ENCODE results near the gene ZNF232.

Gene ZNF232

DNA sequence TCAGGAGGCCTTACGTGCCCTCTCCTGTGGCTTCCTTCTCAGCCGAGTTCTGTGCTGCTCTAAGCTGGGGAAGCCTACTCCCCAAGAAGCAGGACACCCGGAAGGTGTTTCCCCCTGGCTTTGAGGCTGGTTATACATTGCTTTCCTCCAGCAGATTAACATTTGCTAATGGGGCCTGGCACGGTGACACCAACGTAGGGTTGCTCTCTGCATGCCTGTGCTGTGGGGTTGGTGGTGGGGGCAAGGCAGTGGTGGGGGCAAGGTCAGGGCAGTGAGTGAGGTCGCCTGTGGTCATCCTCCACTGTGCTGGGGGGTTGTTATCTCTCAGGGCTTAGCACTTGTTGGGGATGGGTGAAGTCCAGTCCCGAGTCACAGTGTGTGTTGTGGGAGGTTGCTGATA lies 8.4 kb upstream of the ZNF232 start:
- no peak overlapping the region for H3K4me3 ChIP-seq (ENCODE audit: low read length)
- H3K9ac ChIP-seq (ENCODE audit: low read depth, low read length) = no peak overlapping the region
- no peak overlapping the region for H3K4me2 ChIP-seq (ENCODE audit: low read length)
- no peaks in the 10 kb centered on the region for H3K9me3 ChIP-seq (replicated peaks; ENCODE audit: low read length)
- peaks cover 5% of the 10 kb centered on the region for H3K4me1 ChIP-seq (ENCODE audit: control insufficient read depth, insufficient read depth, low read length)
- no peaks in the 10 kb centered on the region for H3K36me3 ChIP-seq (ENCODE audit: insufficient read depth, low read length)
- H3K27me3 ChIP-seq (ENCODE audit: control insufficient read depth, insufficient read depth, low read length) = peaks cover 72% of the 10 kb centered on the region

DNA sequence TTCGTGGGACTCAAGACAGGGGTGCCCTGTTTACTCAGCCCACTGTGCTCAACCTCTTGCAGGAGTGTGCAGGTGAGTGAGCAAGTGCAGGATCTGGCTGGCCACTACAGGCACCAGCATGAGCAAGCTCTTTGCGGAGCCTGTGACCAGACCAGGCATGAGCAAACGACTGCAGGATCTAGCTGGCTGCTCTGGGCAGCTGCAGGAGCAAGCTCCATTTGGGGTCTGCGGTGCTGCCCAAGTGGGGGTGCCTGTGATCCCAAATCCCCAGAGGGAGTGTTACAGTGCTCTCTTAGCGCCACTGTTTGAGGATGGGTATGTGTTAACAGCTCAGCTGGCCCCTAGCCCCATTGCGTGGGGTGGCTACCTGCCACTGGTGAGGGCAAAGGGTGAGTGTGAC lies 6.5 kb upstream of the ZNF232 start:
- H3K27me3 ChIP-seq (ENCODE audit: control insufficient read depth, insufficient read depth, low read length) = peaks cover 58% of the 10 kb centered on the region

DNA sequence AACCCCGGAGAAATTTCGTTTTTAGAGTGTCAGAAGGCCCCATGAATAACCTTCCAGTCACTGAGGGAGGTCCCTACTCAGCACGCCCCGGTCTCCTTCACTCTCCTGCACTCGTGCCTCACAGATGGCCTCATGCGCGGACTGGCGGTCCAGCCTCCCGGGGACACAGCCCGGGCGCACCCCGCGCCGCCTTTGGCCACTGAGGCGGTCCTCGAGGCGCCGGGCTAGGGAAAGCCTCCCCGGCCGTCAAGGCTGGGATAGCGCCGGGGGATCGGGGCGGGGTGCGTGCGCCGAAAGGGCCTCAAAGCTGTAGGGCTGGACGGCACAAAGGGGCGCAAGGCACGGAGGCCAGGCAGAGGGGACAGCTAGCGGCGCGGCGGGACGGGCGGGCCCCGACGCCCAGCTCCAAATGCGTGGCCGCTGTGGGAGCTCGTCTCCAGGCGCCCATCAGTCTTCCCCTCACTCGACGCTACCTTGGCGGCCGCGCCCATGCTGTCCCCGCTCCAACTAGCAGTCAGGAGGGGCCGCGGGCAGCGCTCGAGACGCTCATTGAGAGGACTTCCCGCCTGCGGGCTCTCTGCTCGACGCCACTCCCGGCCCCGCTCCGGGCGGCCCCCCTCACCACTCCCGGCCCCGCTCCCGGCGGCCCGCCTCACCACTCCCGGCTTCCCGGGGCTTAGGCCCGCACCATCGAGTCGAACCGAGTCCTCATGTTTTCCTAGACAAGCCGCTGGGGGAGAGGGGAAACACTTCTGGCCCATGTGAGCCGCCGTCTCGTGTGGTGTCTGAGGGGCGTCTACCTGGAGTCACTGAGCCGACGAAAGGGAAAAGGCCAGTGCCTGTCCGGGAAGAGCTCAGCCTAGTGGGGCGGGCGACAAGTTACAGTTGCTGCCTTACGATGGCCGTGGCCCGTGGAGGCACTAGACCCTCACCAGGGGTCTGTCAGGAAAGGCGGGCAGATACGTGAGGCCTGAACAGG lies 4.3 kb upstream of the ZNF232 start, which contains the start of gene USP6:
Gene USP6 (plus strand): TSS at position 360 of the 979 bp plus-strand sequence. CDS start 14,336 bp downstream, outside the sequence.
- H3K9me3 ChIP-seq (replicated peaks; ENCODE audit: low read length) = no peaks in the 10 kb centered on the region
- H3K36me3 ChIP-seq (ENCODE audit: insufficient read depth, low read length) = no peaks in the 10 kb centered on the region
- H3K27me3 ChIP-seq (ENCODE audit: control insufficient read depth, insufficient read depth, low read length) = peaks cover 41% of the 10 kb centered on the region
- H3K4me2 ChIP-seq (ENCODE audit: low read length) = no peak within 1 kb of the TSS
- no peak within 1 kb of the TSS for H3K9ac ChIP-seq (ENCODE audit: low read depth, low read length)
- H3K4me3 ChIP-seq (ENCODE audit: low read length) = no peak within 1 kb of the TSS
- peaks cover 3% of the 10 kb centered on the region for H3K4me1 ChIP-seq (ENCODE audit: control insufficient read depth, insufficient read depth, low read length)

More for the DNA sequence above, 6.5 kb upstream of the ZNF232 start:
- Histone ChIP-seq H3K36me3 (ENCODE audit: insufficient read depth, low read length) (no peaks in the 10 kb centered on the region), H3K4me3 (ENCODE audit: low read length) (no peak overlapping the region), H3K4me2 (ENCODE audit: low read length) (no peak overlapping the region), H3K9ac (ENCODE audit: low read depth, low read length) (no peak overlapping the region), H3K9me3 (replicated peaks; ENCODE audit: low read length) (no peaks in the 10 kb centered on the region), H3K4me1 (ENCODE audit: control insufficient read depth, insufficient read depth, low read length) (peaks cover 5% of the 10 kb centered on the region)

DNA sequence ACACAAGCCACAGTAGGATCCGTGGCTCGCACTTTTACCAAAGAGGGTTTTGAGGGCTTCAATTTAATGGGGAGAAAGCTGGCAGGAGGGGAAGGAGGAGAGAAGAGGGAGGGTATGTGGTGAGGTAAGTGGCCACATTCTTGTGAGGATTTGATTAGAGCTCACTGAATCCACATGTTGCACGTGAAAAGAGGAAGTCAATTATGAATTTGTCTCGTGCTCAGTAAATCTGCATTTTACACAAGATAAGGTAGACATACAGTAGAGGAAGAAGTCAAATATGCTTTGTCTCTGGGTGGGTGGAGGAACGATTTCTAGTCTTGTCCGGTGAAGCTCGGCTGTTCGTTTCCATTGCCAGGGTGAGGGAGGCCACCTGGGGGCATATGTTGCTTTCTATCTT lies 862 bp downstream of the ZNF232 start:
- peak overlapping the region; percentile 80 for H3K9ac ChIP-seq (ENCODE audit: low read depth, low read length)
- H3K36me3 ChIP-seq (ENCODE audit: insufficient read depth, low read length) = peaks cover 27% of the 10 kb centered on the region

DNA sequence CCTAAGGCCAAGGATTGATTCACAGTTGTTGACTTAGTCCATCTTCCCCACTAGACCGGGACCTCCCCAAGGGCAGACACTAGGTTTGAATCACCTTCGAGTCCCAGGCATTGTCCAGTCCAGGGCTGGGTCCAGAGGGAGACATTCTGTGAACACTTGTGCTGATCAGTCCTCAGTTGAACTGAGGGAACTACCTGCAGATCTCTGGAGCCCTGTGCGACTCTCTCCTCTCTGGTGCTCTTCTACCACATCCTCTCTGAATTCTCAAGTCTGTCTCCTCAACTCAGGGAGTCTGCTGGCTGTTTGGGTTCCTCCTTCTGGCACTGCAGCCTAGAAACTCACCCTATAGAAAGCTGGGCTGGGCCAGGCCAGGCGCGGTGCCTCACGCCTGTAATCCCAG lies 10.8 kb downstream of the ZNF232 start:
- H3K27me3 ChIP-seq (ENCODE audit: control insufficient read depth, insufficient read depth, low read length) = peaks cover 13% of the 10 kb centered on the region

More for the DNA sequence above, 862 bp downstream of the ZNF232 start:
- H3K9me3 ChIP-seq (replicated peaks; ENCODE audit: low read length) = peaks cover 9% of the 10 kb centered on the region
- H3K4me1 ChIP-seq (ENCODE audit: control insufficient read depth, insufficient read depth, low read length) = peaks cover 6% of the 10 kb centered on the region
- H3K4me3 ChIP-seq (ENCODE audit: low read length) = peak overlapping the region; percentile 93
- peaks cover 6% of the 10 kb centered on the region for H3K27me3 ChIP-seq (ENCODE audit: control insufficient read depth, insufficient read depth, low read length)
- H3K4me2 ChIP-seq (ENCODE audit: low read length) = peak overlapping the region; percentile 94

DNA sequence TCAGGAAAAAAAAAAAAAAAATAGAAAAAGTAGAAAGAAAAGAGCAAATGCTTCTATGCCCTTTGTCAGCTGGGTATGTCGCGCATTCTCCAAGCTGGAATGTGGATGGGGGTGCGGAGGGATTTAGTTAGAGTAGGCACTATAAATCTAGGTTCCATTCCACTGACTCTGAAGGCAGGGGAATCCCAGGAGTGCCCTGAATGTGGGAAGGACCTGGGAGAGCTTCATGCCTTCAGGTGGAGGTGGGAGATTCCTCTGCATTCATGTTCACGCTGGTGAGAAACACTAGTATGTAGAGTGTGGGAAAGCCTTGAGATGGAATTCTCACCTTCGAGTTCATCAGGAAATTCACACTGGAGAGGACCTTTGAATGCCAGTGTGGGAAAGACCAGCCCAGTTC lies 12.4 kb downstream of the ZNF232 start:
- no peaks in the 10 kb centered on the region for H3K36me3 ChIP-seq (ENCODE audit: insufficient read depth, low read length)
- no peak overlapping the region for H3K9ac ChIP-seq (ENCODE audit: low read depth, low read length)
- H3K27me3 ChIP-seq (ENCODE audit: control insufficient read depth, insufficient read depth, low read length) = peaks cover 13% of the 10 kb centered on the region
- H3K4me3 ChIP-seq (ENCODE audit: low read length) = no peak overlapping the region
- H3K4me1 ChIP-seq (ENCODE audit: control insufficient read depth, insufficient read depth, low read length) = no peaks in the 10 kb centered on the region
- no peak overlapping the region for H3K4me2 ChIP-seq (ENCODE audit: low read length)
- H3K9me3 ChIP-seq (replicated peaks; ENCODE audit: low read length) = peaks cover 38% of the 10 kb centered on the region

More for the DNA sequence above, 10.8 kb downstream of the ZNF232 start:
- Histone ChIP-seq H3K9ac (ENCODE audit: low read depth, low read length) (no peak overlapping the region), H3K4me3 (ENCODE audit: low read length) (no peak overlapping the region), H3K4me1 (ENCODE audit: control insufficient read depth, insufficient read depth, low read length) (no peaks in the 10 kb centered on the region), H3K9me3 (replicated peaks; ENCODE audit: low read length) (peaks cover 33% of the 10 kb centered on the region), H3K4me2 (ENCODE audit: low read length) (no peak overlapping the region), H3K36me3 (ENCODE audit: insufficient read depth, low read length) (peaks cover 5% of the 10 kb centered on the region)

DNA sequence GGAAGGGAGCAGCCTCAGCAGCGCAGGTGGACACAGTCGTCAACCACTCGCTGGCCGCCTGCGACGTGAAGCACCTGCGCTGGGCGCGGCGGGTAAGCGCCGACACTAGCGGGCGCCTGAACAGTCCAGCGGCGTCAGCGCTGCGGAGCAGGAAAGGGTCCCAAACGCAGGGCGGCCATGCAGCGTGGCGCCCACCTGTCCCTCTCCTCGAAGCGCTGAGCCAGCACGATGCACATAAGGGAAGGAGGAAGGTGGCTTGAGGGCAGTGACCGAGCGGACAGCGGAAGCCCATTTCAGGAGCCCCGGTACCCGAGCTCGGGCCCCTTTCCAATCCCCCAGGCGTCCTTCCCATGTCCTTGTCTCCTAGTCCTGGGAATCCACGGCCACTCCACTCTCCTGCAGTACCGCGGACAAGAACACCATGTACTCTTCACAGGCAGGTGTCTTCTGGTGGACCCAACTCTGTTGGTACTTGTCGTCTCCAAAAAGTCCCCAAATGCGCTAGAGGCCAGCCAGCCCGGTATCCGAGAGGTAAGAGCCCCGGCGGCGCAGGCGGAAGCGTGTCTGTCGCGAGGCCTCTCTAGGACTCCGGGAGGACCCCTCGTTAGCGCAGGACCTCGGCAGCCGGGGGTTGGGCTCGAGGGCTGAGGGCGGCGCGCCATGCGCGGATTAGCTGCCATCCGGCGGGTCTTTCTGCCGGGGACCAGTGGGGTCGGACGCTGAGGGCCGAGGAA lies 14.4 kb downstream of the ZNF232 start:
- H3K4me3 ChIP-seq (ENCODE audit: low read length) = no peak overlapping the region
- H3K9me3 ChIP-seq (replicated peaks; ENCODE audit: low read length) = peaks cover 56% of the 10 kb centered on the region
- H3K9ac ChIP-seq (ENCODE audit: low read depth, low read length) = no peak overlapping the region
- H3K27me3 ChIP-seq (ENCODE audit: control insufficient read depth, insufficient read depth, low read length) = peaks cover 13% of the 10 kb centered on the region
- H3K4me2 ChIP-seq (ENCODE audit: low read length) = no peak overlapping the region
- H3K36me3 ChIP-seq (ENCODE audit: insufficient read depth, low read length) = no peaks in the 10 kb centered on the region
- no peaks in the 10 kb centered on the region for H3K4me1 ChIP-seq (ENCODE audit: control insufficient read depth, insufficient read depth, low read length)

DNA sequence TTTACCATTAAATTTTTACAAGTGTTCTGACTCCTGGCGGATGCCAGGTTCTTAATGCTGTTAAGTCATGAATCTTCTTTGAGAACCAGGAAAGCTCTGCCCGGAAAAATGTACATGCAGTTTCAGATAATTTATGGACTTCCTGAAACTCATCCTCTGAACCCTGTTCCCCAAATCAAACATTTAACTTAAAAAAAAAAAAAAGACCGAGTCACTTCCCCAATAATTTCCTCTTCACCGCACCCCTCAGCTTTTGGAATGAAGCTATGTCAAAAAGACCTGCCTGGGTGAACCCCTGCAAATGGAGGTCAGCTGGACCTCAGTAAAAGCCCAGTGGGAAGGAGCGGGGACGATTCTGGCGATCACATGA lies 15.0 kb downstream of the ZNF232 start:
- Histone ChIP-seq H3K27me3 (ENCODE audit: control insufficient read depth, insufficient read depth, low read length) (peaks cover 13% of the 10 kb centered on the region), H3K9ac (ENCODE audit: low read depth, low read length) (no peak overlapping the region), H3K9me3 (replicated peaks; ENCODE audit: low read length) (peaks cover 62% of the 10 kb centered on the region), H3K4me2 (ENCODE audit: low read length) (no peak overlapping the region), H3K4me3 (ENCODE audit: low read length) (no peak overlapping the region), H3K36me3 (ENCODE audit: insufficient read depth, low read length) (peaks cover 2% of the 10 kb centered on the region), H3K4me1 (ENCODE audit: control insufficient read depth, insufficient read depth, low read length) (no peaks in the 10 kb centered on the region)

DNA sequence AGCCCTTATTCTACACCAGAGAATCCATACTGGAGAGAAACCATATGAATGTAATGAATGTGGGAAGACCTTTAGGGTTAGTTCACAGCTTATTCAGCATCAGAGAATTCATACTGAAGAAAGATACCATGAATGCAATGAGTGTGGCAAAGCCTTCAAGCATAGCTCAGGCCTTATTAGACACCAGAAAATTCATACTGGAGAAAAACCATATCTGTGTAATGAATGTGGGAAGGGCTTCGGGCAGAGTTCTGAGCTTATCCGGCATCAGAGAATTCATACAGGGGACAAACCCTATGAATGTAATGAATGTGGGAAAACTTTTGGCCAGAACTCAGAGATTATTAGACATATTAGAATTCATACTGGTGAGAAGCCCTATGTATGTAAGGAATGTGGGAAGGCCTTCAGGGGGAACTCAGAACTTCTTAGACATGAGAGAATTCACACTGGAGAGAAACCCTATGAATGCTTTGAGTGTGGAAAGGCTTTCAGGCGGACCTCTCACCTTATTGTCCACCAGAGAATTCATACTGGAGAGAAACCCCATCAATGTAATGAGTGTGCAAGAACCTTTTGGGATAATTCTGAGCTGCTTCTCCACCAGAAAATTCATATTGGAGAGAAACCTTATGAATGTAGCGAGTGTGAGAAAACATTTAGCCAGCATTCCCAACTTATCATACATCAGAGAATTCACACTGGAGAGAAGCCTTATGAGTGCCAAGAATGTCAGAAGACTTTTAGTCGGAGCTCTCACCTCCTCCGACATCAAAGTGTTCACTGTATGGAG lies 19.3 kb downstream of the ZNF232 start:
- H3K9me3 ChIP-seq (replicated peaks; ENCODE audit: low read length) = peaks cover 71% of the 10 kb centered on the region
- no peaks in the 10 kb centered on the region for H3K4me1 ChIP-seq (ENCODE audit: control insufficient read depth, insufficient read depth, low read length)
- H3K4me3 ChIP-seq (ENCODE audit: low read length) = no peak overlapping the region
- H3K9ac ChIP-seq (ENCODE audit: low read depth, low read length) = no peak overlapping the region
- H3K36me3 ChIP-seq (ENCODE audit: insufficient read depth, low read length) = peaks cover 5% of the 10 kb centered on the region
- no peak overlapping the region for H3K4me2 ChIP-seq (ENCODE audit: low read length)
- H3K27me3 ChIP-seq (ENCODE audit: control insufficient read depth, insufficient read depth, low read length) = peaks cover 13% of the 10 kb centered on the region

DNA sequence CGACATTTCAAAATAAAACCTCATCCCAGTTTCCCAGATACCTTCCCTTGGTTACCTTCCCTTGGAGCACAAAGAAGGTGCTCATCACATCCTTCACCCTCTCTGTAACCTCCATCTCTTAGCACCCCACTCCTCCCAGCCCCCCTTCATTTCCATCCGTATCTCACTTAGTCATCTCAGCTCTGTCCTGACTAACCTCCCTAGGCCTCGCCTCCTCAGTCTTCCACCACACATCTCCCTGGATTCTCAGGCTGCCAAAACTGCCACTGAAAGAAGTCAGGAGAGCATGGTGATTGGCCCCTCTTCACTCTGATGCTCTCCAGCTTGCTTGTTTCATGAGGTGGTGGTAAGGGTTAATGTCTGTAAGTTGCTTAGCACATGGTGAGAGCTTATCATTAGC lies 31.1 kb downstream of the ZNF232 start:
- Histone ChIP-seq H3K4me2 (ENCODE audit: low read length) (no peak overlapping the region), H3K9ac (ENCODE audit: low read depth, low read length) (no peak overlapping the region), H3K36me3 (ENCODE audit: insufficient read depth, low read length) (no peaks in the 10 kb centered on the region), H3K4me1 (ENCODE audit: control insufficient read depth, insufficient read depth, low read length) (peaks cover 11% of the 10 kb centered on the region), H3K9me3 (replicated peaks; ENCODE audit: low read length) (no peaks in the 10 kb centered on the region), H3K27me3 (ENCODE audit: control insufficient read depth, insufficient read depth, low read length) (no peaks in the 10 kb centered on the region), H3K4me3 (ENCODE audit: low read length) (no peak overlapping the region)

Measured in skeletal muscle satellite cell (primary cell).